ENCODE measurements around the gene SLC37A4. TPM values are rescaled to one million over a fixed set of nuclear protein-coding genes. Genes with fewer than 3 reads are reported as not detected.
A peak's percentile ranks its signal among the peaks of the same experiment; 100 is the strongest.

The SLC37A4 gene
- total and polyA plus RNA-seq, 2 of the 13 experiments (the other 11 are each of a cell fraction or from before 2014, with no cell fraction given) = 43.0 to 56.1 TPM

GRCh38 chr11:119025099-119025473 lies 5.6 kb downstream of the SLC37A4 start:
- H3K4me2 ChIP-seq (ENCODE audit: low read depth, low read length) = peak overlapping the region; percentile 99
- FAIRE-seq = no peak
- H3K79me2 ChIP-seq (ENCODE audit: insufficient read depth, low read length) = peaks cover 63% of the 10 kb centered on the region
- H2AFZ ChIP-seq (ENCODE audit: low read length) = no peak overlapping the region
- ATAC-seq = no peak
- H3K9ac ChIP-seq (ENCODE audit: insufficient read depth, low read depth, low read length) = 0 out of 2 replicates have a peak overlapping the region, but pooled peaks have one; percentile 77
- H3K27ac ChIP-seq (ENCODE audit: extremely low read length, insufficient read depth, low read length) = peak overlapping the region; percentile 77
- H3K36me3 ChIP-seq (replicated peaks in 1 of 2; ENCODE audit: control insufficient read depth in 1 of 2, insufficient read depth in 2 of 2, low read length in 2 of 2) = peaks cover 4% of the 10 kb centered on the region in 2 experiments; a peak in 3 of 5 replicates
- 69% methylated on average over 5 of the region's 5 CpGs for WGBS (ENCODE audit: low lambda C conversion rate)
- intact Hi-C loops (cut with micrococcal nuclease; ENCODE audit: unreplicated experiment) (no loop called here), in situ Hi-C loops (cut with HindIII; ENCODE audit: extremely low pct_ligation_motif_present, low pct_unique_long_range_greater_than_20kb) (no loop called here)
- BruUV-seq (replicated peaks) = no TSS peak
- DNase-seq (ENCODE audit: low spot score) = no peak
- peaks cover 92% of the 10 kb centered on the region for H3K4me1 ChIP-seq (ENCODE audit: insufficient read depth, low read length)
- ChIA-PET CTCF (ENCODE audit: low intra/inter-chr PET ratio, low total read pairs) (no interaction called here), POLR2A (interaction anchor here (1.1 to 2.8 kb wide), 6 partner anchors 9 to 77 kb away, joined by 3 to 12 read pairs (median 6); partner anchors contain the start of genes CENATAC, DPAGT1, HMBS and VPS11)
- no peaks in the 10 kb centered on the region; a peak in 1 of 5 replicates for H3K27me3 ChIP-seq (ENCODE audit: control insufficient read depth in 1 of 2, insufficient read depth in 2 of 2, low read length in 2 of 2)
- H3K4me3 ChIP-seq (replicated peaks in 1 of 3; ENCODE audit: insufficient read depth in 1 of 3, low read depth in 2 of 3, low read length in 3 of 3) = peak overlapping the region in 1 of 3 experiments; percentile 82; a peak in 2 of 6 replicates
- H4K20me1 ChIP-seq (ENCODE audit: insufficient read depth, low read length) = peaks cover 5% of the 10 kb centered on the region; the same call in 1 of the 2 replicates
- H3K9me3 ChIP-seq (ENCODE audit: low read length) = no peaks in the 10 kb centered on the region
- TF ChIP-seq, protein P1, sequence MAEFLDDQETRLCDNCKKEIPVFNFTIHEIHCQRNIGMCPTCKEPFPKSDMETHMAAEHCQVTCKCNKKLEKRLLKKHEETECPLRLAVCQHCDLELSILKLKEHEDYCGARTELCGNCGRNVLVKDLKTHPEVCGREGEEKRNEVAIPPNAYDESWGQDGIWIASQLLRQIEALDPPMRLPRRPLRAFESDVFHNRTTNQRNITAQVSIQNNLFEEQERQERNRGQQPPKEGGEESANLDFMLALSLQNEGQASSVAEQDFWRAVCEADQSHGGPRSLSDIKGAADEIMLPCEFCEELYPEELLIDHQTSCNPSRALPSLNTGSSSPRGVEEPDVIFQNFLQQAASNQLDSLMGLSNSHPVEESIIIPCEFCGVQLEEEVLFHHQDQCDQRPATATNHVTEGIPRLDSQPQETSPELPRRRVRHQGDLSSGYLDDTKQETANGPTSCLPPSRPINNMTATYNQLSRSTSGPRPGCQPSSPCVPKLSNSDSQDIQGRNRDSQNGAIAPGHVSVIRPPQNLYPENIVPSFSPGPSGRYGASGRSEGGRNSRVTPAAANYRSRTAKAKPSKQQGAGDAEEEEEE (CRISPR knock-in tag; IDR thresholded peaks at IDR 0.05; ENCODE audit: borderline replicate concordance) = 0 out of 2 replicates have a peak, but pooled peaks have one; percentile 14
- TF ChIP-seq ZBTB38 (CRISPR knock-in tag; IDR thresholded peaks at IDR 0.05) (no peak), EHMT2 (IDR thresholded peaks at IDR 0.05; ENCODE audit: borderline replicate concordance, low read depth, low read length) (no peak), FOXA3 (CRISPR knock-in tag; IDR thresholded peaks at IDR 0.05) (no peak), PRDM4 (CRISPR knock-in tag; IDR thresholded peaks at IDR 0.05; ENCODE audit: borderline replicate concordance) (no peak), SKI (IDR thresholded peaks at IDR 0.05; ENCODE audit: partially characterized antibody) (no peak), SATB2 (CRISPR knock-in tag; IDR thresholded peaks at IDR 0.05) (no peak), ZNF264 (CRISPR knock-in tag; IDR thresholded peaks at IDR 0.05) (no peak), ZNF136 (CRISPR knock-in tag; IDR thresholded peaks at IDR 0.05; ENCODE audit: low read depth) (no peak), AHDC1 (CRISPR knock-in tag; IDR thresholded peaks at IDR 0.05; ENCODE audit: borderline replicate concordance) (no peak), ZNF33A (CRISPR knock-in tag; IDR thresholded peaks at IDR 0.05; ENCODE audit: borderline replicate concordance) (no peak), ZNF749 (CRISPR knock-in tag; IDR thresholded peaks at IDR 0.05; ENCODE audit: borderline replicate concordance) (no peak)
- TF ChIP-seq, protein P2, sequence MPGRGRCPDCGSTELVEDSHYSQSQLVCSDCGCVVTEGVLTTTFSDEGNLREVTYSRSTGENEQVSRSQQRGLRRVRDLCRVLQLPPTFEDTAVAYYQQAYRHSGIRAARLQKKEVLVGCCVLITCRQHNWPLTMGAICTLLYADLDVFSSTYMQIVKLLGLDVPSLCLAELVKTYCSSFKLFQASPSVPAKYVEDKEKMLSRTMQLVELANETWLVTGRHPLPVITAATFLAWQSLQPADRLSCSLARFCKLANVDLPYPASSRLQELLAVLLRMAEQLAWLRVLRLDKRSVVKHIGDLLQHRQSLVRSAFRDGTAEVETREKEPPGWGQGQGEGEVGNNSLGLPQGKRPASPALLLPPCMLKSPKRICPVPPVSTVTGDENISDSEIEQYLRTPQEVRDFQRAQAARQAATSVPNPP (CRISPR knock-in tag; IDR thresholded peaks at IDR 0.05) = no peak

Measured in HepG2 (cell line).